Neural progenitor cell (in vitro differentiated cells): ENCODE results near the gene CCT7.

Experiments used
- CTCF ChIP-seq: fragments of 200-600 bp; sonication (generic); IDR thresholded peaks from 2 replicates; pipeline ENCODE4 v1.5.1; 2017; ENCODE audit warnings: antibody characterized with exemption, mild to moderate bottlenecking
- EZH2 ChIP-seq: fragments of 200-600 bp; sonication (generic); IDR thresholded peaks from 2 replicates; pipeline ENCODE4 v1.6.1; 2017; ENCODE audit warnings: antibody characterized with exemption, mild to moderate bottlenecking, moderate library complexity
- EZH2phosphoT487 ChIP-seq: fragments of 200-600 bp; sonication (generic); IDR thresholded peaks from 2 replicates; pipeline ENCODE4 v1.6.1; 2017; ENCODE audit warnings: antibody characterized with exemption

DNA sequence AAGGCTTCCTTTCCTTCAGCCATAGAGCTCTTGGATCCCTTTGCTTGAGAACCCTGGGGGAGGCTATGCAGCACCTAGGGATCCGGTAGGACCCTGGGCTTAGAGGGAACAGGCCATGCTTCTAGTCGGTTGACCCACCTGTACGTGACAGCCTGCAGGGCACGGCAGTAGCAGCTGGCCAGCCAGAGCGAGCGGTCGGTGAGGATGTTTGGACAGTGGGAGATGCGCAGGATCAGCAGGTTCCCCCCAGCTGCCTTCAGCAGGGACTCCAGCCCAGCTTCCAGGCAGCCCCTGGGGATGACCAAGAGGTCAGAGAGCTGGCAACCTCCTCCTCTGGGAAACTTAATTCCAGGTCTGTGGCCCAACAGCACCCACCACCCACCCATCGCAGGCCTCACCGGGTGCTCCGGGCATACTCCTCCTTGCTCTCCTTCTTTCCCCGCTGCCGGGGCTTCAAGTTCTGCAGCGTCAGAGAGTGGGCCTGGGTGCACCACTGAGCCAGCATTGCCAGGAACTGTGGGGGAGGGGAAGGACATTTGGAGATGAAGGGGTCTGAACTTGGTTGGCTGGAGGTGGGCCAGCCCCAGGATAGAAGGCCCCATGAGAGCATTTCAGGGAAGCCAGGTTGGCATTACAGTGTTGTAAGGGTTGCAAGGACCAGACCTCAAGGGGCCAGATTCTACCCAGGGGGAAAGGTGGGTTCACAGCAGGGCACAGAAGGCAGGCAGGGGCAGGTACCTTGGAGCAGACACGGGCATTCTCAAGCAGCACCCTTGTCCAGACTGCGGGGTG lies 29.6 kb downstream of the CCT7 start:
- TF ChIP-seq CTCF (no peak), EZH2 (no peak), EZH2phosphoT487 (no peak)
